NCI-H524 (cell line): ENCODE results near the gene SLCO6A1.
A peak's percentile ranks its signal among the peaks of the same experiment; 100 is the strongest.

Experiments
- DNase-seq, 2 experiments: peaks; one replicate each; lab custom pipeline; 2025; lab: John Stamatoyannopoulos, UW

SLCO6A1 gene

GRCh38 chr5:102451082-102451481, 47.7 kb downstream of the SLCO6A1 start:
- no peak for DNase-seq

DNA sequence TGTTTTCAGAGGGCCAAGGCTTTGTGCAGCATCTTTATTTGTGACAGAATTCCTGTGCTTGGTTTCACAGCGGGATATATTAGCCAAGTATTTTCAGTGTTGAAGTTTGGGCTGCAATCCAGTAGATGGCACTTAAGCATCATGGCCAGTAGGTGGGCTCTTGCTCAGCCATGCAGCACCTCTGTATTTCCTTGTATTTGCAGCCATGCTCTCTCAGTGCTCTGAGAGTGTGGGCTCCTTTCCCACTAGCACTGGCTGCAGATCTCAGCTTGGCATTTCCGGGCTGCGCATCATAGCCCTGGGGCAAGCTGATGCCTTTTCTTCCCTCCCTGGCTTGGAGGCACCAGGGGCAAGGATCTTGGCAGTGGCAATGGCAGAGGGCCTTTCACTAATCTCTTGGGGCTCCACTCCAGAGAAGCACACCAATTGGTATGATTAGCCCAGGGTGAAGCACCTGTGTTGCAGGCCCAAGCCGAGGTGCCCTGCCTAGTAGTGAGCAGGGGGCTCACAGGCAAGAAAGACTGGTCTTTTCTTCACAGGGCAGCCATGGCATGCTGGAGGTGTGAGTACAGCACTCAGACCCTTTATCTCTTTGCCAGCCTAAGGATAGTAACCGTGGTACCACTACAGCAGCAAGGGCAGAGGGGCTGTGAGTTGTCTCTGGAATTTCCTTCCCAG, 48.3 kb downstream of the SLCO6A1 start:
- DNase-seq = peak in 1 of 2 experiments; percentile 17

DNA sequence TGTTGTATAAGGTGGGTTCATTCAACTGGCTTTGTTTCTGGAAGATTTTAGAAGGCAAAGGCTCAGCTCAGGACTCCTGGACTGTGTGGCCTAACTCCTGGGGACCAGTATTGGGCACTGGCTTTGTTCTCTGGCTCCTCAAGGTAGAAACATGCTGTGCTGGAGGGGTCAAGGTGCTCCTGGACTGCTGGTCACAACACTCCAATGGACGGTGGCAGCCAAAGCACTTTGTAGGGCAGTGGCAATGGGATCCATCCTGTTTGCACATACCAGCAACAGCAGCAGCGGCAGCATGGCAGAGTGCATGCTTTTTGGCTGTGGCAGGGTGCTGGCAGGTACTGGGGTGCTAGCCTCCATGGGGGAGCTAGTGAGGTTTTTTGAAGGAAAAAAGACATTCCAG, 65.3 kb downstream of the SLCO6A1 start:
- no peak for DNase-seq

DNA sequence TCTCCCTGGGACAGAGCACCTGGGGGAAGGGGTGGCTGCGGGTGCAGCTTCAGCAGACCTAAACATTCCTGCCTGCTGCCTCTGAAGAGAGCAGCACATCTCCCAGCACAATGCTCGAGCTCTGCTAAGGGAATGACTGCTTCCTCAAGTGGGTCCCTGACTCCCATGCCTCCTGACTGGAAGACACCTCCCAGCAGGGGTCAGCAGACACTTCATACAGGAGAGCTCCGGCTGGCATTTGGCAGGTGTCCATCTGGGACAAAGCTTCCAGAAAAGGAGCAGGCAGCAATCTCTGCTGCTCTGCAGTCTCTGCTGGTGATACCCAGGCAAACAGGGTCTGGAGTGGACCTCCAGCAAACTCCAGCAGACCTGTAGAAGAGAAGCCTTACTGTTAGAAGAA, 77.2 kb downstream of the SLCO6A1 start:
- peak; percentile 41 to 70 for DNase-seq

GRCh38 chr5:102418531-102418930, 80.3 kb downstream of the SLCO6A1 start:
- DNase-seq = peak in 1 of 2 experiments; percentile 8

- no peak for DNase-seq
Observed at GRCh38 chr5:102414448-102414847, 84.4 kb downstream of the SLCO6A1 start.

- DNase-seq = no peak
Observed at GRCh38 chr5:102388235-102388634, 110.6 kb downstream of the SLCO6A1 start.

DNA sequence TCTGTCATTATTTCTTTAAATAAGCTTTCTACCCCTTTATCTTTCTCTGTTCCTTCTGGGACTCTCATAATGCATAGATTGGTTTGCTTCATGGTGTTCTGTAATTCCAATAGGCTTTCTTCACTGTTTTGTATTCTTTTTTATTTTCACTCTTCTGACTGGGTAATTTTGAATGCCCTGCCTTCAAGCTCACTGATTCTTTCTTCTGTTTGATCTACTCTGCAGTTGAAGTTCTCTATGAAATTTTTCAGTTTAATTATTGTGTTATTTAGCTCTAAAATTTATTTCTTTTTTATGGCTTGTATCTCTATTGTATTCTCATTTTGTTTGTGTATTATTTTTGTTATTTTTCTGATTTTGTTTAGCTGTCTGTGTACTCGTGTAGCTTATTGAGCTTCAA, 113.4 kb downstream of the SLCO6A1 start:
- DNase-seq = no peak

DNA sequence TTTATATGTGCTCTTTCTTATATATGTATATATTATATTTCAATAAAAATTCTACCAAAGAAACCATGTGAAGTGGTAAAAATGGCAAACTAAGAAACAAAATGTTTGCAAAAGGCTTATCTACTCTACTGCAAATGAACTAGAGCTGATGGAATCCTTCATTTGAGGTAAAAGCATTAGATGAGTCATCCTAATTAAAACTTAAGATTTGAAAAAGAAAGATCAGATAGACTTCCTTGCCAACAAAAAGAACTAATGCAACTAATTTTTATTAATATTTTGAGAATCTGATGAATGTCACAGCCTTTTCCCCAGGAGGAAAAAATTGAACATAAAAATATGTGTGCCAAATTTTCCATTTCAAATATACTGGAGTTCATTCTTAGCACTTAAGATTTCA, 118.6 kb downstream of the SLCO6A1 start:
- DNase-seq = no peak

DNA sequence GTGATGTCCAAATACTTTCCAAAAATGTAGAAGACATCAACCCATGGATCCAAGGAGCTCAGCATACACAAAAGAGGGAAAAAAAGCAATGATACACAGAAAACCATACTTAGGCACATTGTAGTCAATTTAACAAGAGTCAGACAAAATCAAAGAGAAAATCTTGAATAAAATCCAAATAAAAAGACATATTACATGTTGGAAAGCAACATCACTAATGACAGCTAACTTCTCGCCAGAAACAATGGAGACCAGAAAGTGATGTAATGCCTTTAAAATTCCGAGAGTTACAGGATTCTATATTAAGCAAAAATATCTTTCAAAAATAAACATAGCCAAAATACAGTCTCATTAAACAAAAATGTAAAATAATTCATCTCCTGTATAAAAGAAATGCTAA, 122.9 kb downstream of the SLCO6A1 start:
- no peak for DNase-seq

GRCh38 chr5:102375272-102375671, 123.5 kb downstream of the SLCO6A1 start:
- DNase-seq = no peak

DNA sequence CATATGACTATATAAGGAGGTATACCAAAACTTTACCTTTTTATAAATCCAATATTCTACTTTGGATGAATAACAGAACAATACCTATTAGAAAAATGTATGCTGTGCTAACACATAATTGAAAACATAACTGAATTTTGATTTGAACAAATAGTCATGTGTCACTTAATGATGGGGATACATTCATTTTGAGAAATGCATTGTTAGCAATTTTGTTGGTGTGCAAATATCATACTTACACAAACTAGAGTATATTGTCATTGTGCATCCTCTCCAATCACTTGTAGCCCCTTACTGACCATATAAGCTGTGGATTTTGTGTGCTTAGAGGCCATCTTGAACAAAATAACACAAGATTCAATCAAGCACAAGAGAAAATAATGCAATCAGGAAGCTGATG, 130.4 kb downstream of the SLCO6A1 start:
- DNase-seq = no peak

GRCh38 chr5:102341681-102342288, 157.0 kb downstream of the SLCO6A1 start:
- DNase-seq = peak; percentile 82 to 97

GRCh38 chr5:102324714-102325113, 174.1 kb downstream of the SLCO6A1 start:
- DNase-seq = no peak
